Activated naive CD4-positive, alpha-beta T cell treated with anti-CD3 and anti-CD28 coated beads for 36 hours (primary cell): Measurements from ENCODE around the gene STMN3. TPM values are rescaled to one million over a fixed set of nuclear protein-coding genes. Genes with fewer than 3 reads are reported as not detected.

ENCODE experiments used
- CTCF ChIA-PET: fragments of 350-600 bp; sonication (Branson Sonifier 250); formaldehyde crosslinking; loops from one replicate; lab custom pipeline; 2021; ENCODE audit warnings: antibody characterized with exemption; lab: Charles Lee
- DNase-seq: peaks from one replicate; pipeline ENCODE4 v3.0.0-alpha.2; 2020
- H3K27ac Mint-ChIP-seq: one replicate; pipeline ENCODE4 v1.8.0; 2021; ENCODE audit warnings: mild to moderate bottlenecking, mixed read lengths
- H3K27me3 Mint-ChIP-seq: one replicate; pipeline ENCODE4 v1.8.0; 2021; ENCODE audit warnings: low read depth, mixed read lengths
- H3K36me3 Mint-ChIP-seq: one replicate; pipeline ENCODE4 v1.8.0; 2021; ENCODE audit warnings: low read depth, mixed read lengths
- H3K4me1 Mint-ChIP-seq: one replicate; pipeline ENCODE4 v1.8.0; 2021; ENCODE audit warnings: low read depth, mixed read lengths
- H3K4me3 Mint-ChIP-seq: one replicate; pipeline ENCODE4 v1.8.0; 2021; ENCODE audit warnings: mild to moderate bottlenecking, moderate library complexity, mixed read lengths
- H3K9me3 Mint-ChIP-seq: one replicate; pipeline ENCODE4 v1.8.0; 2021; ENCODE audit warnings: mixed read lengths
- intact Hi-C: fragments of 100-400 bp; cut with micrococcal nuclease; formaldehyde crosslinking; loops from one replicate; pipeline ENCODE4 v1.15.1; 2023
- total RNA-seq, 2 experiments: library from RNA; stranded (reverse); gene quantifications; one replicate each; pipeline ENCODE4 v1.2.3, GENCODE V29; 2021

The STMN3 gene
- total RNA-seq, 2 experiments from 2014 or later, result 6.7 to 7.3 TPM

- no peak for DNase-seq
- Mint-ChIP-seq H3K9me3 (no peaks in the 10 kb centered on the region), H3K27ac (no peak overlapping the region), H3K4me1 (peaks cover 25% of the 10 kb centered on the region), H3K36me3 (peaks cover 7% of the 10 kb centered on the region), H3K4me3 (no peak overlapping the region), H3K27me3 (no peaks in the 10 kb centered on the region)
- CTCF ChIA-PET, result no interaction called here
- intact Hi-C loops, result no loop called here
Measured at GRCh38 chr20:63689046-63690002, 36.1 kb upstream of the STMN3 start.

GRCh38 chr20:63688228-63689045 is 35.2 kb upstream of the STMN3 start:
- peaks cover 24% of the 10 kb centered on the region for H3K4me1 Mint-ChIP-seq
- no peak overlapping the region for H3K4me3 Mint-ChIP-seq
- intact Hi-C loops, result no loop called here
- H3K27ac Mint-ChIP-seq, result no peak overlapping the region
- CTCF ChIA-PET, result no interaction called here
- H3K27me3 Mint-ChIP-seq, result no peaks in the 10 kb centered on the region
- H3K36me3 Mint-ChIP-seq, result peaks cover 7% of the 10 kb centered on the region
- H3K9me3 Mint-ChIP-seq, result no peaks in the 10 kb centered on the region
- no peak for DNase-seq

- H3K27me3 Mint-ChIP-seq, result no peaks in the 10 kb centered on the region
- H3K9me3 Mint-ChIP-seq, result no peaks in the 10 kb centered on the region
- DNase-seq, result no peak
- intact Hi-C loops, result no loop called here
- H3K4me3 Mint-ChIP-seq, result no peak overlapping the region
- peaks cover 7% of the 10 kb centered on the region for H3K36me3 Mint-ChIP-seq
- H3K4me1 Mint-ChIP-seq, result peaks cover 24% of the 10 kb centered on the region
- H3K27ac Mint-ChIP-seq, result no peak overlapping the region
- CTCF ChIA-PET, result interaction anchor here (0.5 to 0.6 kb wide), 2 partner anchors 98 to 306 kb away, joined by 3 to 4 read pairs; no protein-coding TSS in a partner anchor
Measured at GRCh38 chr20:63687419-63688178, 34.4 kb upstream of the STMN3 start.

- H3K4me3 Mint-ChIP-seq, result no peak overlapping the region
- H3K27ac Mint-ChIP-seq, result peak overlapping the region; percentile 76
- H3K4me1 Mint-ChIP-seq, result peaks cover 24% of the 10 kb centered on the region
- H3K36me3 Mint-ChIP-seq, result peaks cover 7% of the 10 kb centered on the region
- CTCF ChIA-PET, result interaction anchor here (0.5 to 0.6 kb wide), 3 partner anchors 41 to 307 kb away, joined by 3 to 4 read pairs (median 4); no protein-coding TSS in a partner anchor
- H3K27me3 Mint-ChIP-seq, result no peaks in the 10 kb centered on the region
- H3K9me3 Mint-ChIP-seq, result no peaks in the 10 kb centered on the region
- intact Hi-C loops, result loop anchor here (1.0 kb wide), 1 partner anchor 28 kb away; the partner anchor contains the start of gene RTEL1
- peak; percentile 88 for DNase-seq
Measured at GRCh38 chr20:63686492-63687321, 33.5 kb upstream of the STMN3 start.

DNA sequence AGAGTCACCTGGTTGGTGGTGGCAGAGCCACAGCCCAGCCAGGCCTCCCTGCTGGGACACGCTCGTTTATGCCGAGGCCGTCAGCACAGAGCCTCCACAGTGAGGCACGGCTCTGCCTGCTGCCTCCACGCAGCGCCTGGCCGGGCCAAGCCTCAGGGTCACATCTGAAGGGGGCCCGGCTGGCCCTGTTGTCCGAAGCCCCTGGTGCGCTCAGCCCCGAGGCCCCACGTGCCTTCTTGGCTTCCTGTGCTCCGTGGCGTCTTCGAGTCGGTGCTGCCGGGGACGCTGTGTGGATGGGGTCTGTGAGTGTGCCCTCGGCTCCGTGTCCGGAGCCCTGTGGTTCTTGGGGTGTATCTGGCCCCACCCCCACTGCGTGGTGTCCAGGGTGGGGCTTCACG is 32.9 kb upstream of the STMN3 start:
- no peaks in the 10 kb centered on the region for H3K27me3 Mint-ChIP-seq
- peaks cover 24% of the 10 kb centered on the region for H3K4me1 Mint-ChIP-seq
- H3K4me3 Mint-ChIP-seq, result no peak overlapping the region
- CTCF ChIA-PET, result interaction anchor here (0.6 kb wide), 1 partner anchor 41 kb away, joined by 4 read pairs; no protein-coding TSS in a partner anchor
- H3K9me3 Mint-ChIP-seq, result no peaks in the 10 kb centered on the region
- H3K36me3 Mint-ChIP-seq, result peaks cover 3% of the 10 kb centered on the region
- intact Hi-C loops, result loop anchor here (1.0 kb wide), 1 partner anchor 28 kb away; the partner anchor contains the start of gene RTEL1
- peak overlapping the region; percentile 76 for H3K27ac Mint-ChIP-seq
- DNase-seq, result no peak

GRCh38 chr20:63685269-63686026 is 32.2 kb upstream of the STMN3 start:
- Mint-ChIP-seq H3K27ac (peak overlapping the region; percentile 61), H3K9me3 (no peaks in the 10 kb centered on the region), H3K36me3 (peaks cover 3% of the 10 kb centered on the region), H3K4me1 (peaks cover 24% of the 10 kb centered on the region), H3K27me3 (no peaks in the 10 kb centered on the region), H3K4me3 (no peak overlapping the region)
- CTCF ChIA-PET, result no interaction called here
- no peak for DNase-seq
- intact Hi-C loops, result loop anchor here (1.0 kb wide), 1 partner anchor 27 kb away; the partner anchor contains the start of gene RTEL1

DNA sequence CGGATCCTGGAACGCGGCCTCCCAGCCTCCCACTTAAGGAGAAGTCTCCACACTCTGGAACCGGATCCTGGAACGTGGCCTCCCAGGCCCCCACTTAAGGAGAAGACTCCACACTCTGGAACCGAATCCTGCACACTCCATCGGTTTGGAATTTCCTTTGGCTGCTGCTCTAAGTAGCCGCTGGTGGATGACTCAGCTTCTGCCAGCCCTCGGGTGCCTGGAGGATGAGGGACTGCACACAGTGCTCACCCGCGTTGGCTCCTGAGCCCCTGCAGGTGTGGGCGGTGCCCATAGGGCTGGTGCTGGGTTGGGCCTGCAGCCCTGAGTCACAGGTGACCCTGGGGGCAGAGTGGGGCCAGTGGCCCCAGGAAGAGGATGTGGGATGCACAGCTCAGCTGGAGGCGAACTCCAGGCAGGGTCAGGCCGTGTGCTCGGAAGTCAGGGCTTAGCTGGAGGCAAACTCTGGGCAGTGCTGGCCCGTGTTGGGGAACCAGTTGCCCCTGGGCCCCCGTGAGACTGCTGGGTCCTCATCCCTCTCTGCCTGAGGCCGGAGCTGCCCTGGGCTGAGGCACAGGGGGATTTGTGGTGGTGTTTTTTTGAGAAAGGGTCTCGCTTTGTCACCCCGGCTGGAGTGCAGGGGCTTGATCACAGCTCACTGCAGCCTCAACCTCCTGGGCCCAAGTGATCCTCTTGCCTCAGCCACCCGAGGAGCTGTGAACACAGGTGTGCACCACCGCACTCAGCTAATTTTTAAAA is 29.3 kb upstream of the STMN3 start:
- H3K4me1 Mint-ChIP-seq, result peaks cover 22% of the 10 kb centered on the region

GRCh38 chr20:63681609-63682142 is 28.5 kb upstream of the STMN3 start:
- H3K9me3 Mint-ChIP-seq, result no peaks in the 10 kb centered on the region
- no peak overlapping the region for H3K27ac Mint-ChIP-seq
- H3K36me3 Mint-ChIP-seq, result peaks cover 8% of the 10 kb centered on the region
- CTCF ChIA-PET, result no interaction called here
- DNase-seq, result no peak
- peaks cover 16% of the 10 kb centered on the region for H3K4me1 Mint-ChIP-seq
- H3K4me3 Mint-ChIP-seq, result no peak overlapping the region
- H3K27me3 Mint-ChIP-seq, result no peaks in the 10 kb centered on the region
- intact Hi-C loops, result no loop called here

More for the DNA sequence above, 29.3 kb upstream of the STMN3 start:
- CTCF ChIA-PET, result no interaction called here
- H3K4me3 Mint-ChIP-seq, result no peak overlapping the region
- H3K9me3 Mint-ChIP-seq, result no peaks in the 10 kb centered on the region
- H3K27ac Mint-ChIP-seq, result no peak overlapping the region
- intact Hi-C loops, result no loop called here
- no peaks in the 10 kb centered on the region for H3K27me3 Mint-ChIP-seq
- H3K36me3 Mint-ChIP-seq, result peaks cover 6% of the 10 kb centered on the region
- DNase-seq, result no peak

- Mint-ChIP-seq H3K27me3 (no peaks in the 10 kb centered on the region), H3K9me3 (no peaks in the 10 kb centered on the region), H3K36me3 (peaks cover 12% of the 10 kb centered on the region), H3K27ac (no peak overlapping the region), H3K4me1 (peaks cover 10% of the 10 kb centered on the region), H3K4me3 (no peak overlapping the region)
- no peak for DNase-seq
- CTCF ChIA-PET, result no interaction called here
- intact Hi-C loops, result no loop called here
Measured at GRCh38 chr20:63680857-63681608, 27.8 kb upstream of the STMN3 start.
